Stimulated activated CD8-positive, alpha-beta memory T cell treated with anti-CD3 and anti-CD28 coated beads, Interleukin-4, amount 100 ng/mL, for 4 hours (primary cell): ENCODE results near the gene EPHB2.

Experiments
- DNase-seq, 2 donors: peaks; one replicate each; pipeline ENCODE4 v3.0.0-alpha.2; 2020; ENCODE audit warnings: low read depth in 2 of 2, low spot score in 1 of 2

The EPHB2 gene

GRCh38 chr1:22796642-22797041, 86.0 kb downstream of the EPHB2 start:
- DNase-seq = no peak

- DNase-seq = no peak
These were observed 87.4 kb downstream of the EPHB2 start for GRCh38 chr1:22798083-22798482.

- DNase-seq = no peak
These were observed 89.3 kb downstream of the EPHB2 start for GRCh38 chr1:22799971-22800370.

GRCh38 chr1:22800629-22801028, 90.0 kb downstream of the EPHB2 start:
- DNase-seq = no peak

- DNase-seq = no peak
These were observed 90.7 kb downstream of the EPHB2 start for GRCh38 chr1:22801347-22801746.

GRCh38 chr1:22801761-22802160, 91.1 kb downstream of the EPHB2 start:
- DNase-seq = no peak

- DNase-seq = no peak
These were observed 93.2 kb downstream of the EPHB2 start for GRCh38 chr1:22803833-22804232.

- no peak for DNase-seq
These were observed 93.8 kb downstream of the EPHB2 start for GRCh38 chr1:22804406-22804805.

GRCh38 chr1:22804969-22805671, 94.5 kb downstream of the EPHB2 start:
- no peak for DNase-seq

- no peak for DNase-seq
These were observed 95.0 kb downstream of the EPHB2 start for GRCh38 chr1:22805672-22806038.

GRCh38 chr1:22806584-22806983, 95.9 kb downstream of the EPHB2 start:
- no peak for DNase-seq

- DNase-seq = no peak
These were observed 96.7 kb downstream of the EPHB2 start for GRCh38 chr1:22807340-22807739.

- DNase-seq = no peak
These were observed 97.6 kb downstream of the EPHB2 start for GRCh38 chr1:22808186-22808675.

- no peak for DNase-seq
These were observed 98.2 kb downstream of the EPHB2 start for GRCh38 chr1:22808676-22809483.

- DNase-seq = no peak
These were observed 99.1 kb downstream of the EPHB2 start for GRCh38 chr1:22809783-22810182.

- no peak for DNase-seq
These were observed 99.7 kb downstream of the EPHB2 start for GRCh38 chr1:22810378-22810777.

GRCh38 chr1:22812092-22812880, 101.6 kb downstream of the EPHB2 start:
- no peak for DNase-seq

- DNase-seq = no peak
These were observed 102.6 kb downstream of the EPHB2 start for GRCh38 chr1:22812993-22813790.

GRCh38 chr1:22814176-22815042, 103.8 kb downstream of the EPHB2 start:
- no peak for DNase-seq

- no peak for DNase-seq
These were observed 104.4 kb downstream of the EPHB2 start for GRCh38 chr1:22815043-22815365.
